Activated T-helper 1 cell treated with anti-CD3 and anti-CD28 coated beads, Interleukin-2, amount 50 U/mL, for 16 hours (primary cell): ENCODE measurements around the gene WDFY2.
"Not testable (repeated sequence)": the region's sequence is repeated elsewhere in the genome, so short reads cannot be mapped to it uniquely, and the experiment has no call there.

Source experiments
- DNase-seq, 2 donors: peaks; one replicate each; pipeline ENCODE4 v3.0.0-alpha.2; 2020; ENCODE audit warnings: low read depth in 1 of 2, low spot score in 1 of 2

WDFY2 gene

GRCh38 chr13:51628059-51628852 lies 44.0 kb downstream of the WDFY2 start:
- DNase-seq, result no peak

GRCh38 chr13:51629491-51630287 lies 45.4 kb downstream of the WDFY2 start:
- DNase-seq, result no peak

DNA sequence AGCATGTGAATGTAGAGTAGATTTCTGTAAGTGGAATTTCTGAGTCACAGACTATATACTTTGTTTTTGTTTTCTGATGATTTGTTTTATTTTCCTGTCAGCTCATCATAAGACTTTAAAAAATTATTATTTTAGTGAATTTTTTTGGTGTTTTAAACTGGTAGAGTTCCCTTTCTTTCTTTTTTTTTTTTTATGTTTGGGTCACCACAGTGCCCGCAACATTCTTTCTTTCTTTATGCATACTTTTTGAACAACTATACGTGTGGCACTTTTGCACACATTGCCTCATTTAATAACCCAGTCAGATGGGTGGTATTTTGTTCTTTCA lies 46.0 kb downstream of the WDFY2 start:
- no peak for DNase-seq

- DNase-seq, result no peak
Observed at GRCh38 chr13:51632591-51633362, 48.5 kb downstream of the WDFY2 start.

- DNase-seq, result no peak
Observed at GRCh38 chr13:51635137-51635878, 51.0 kb downstream of the WDFY2 start.

DNA sequence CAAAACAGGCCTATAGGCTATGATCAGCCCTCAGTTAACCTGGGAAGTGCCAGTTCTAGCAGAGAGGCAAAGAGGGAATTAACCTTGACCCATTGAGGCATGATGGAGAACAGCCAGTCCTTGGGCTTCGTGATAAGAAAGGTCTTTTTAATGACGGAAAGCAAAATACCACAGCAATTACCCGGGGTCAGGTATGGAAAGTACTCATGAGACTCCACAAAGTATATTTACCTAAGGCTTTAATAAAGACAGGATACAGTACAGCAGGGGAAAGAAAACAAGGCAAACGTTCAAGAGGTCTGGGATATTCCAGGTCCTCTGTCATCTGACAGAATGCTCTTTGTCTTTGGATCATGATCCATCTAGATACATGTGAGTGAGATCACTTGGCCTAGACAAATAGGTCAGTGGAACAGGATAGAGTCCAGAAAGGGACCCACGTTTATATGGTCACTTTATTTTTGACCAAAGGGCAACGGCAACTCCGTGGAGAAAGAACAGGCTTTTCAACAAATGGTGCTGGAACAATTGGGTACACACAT lies 52.2 kb downstream of the WDFY2 start:
- DNase-seq, result no peak

DNA sequence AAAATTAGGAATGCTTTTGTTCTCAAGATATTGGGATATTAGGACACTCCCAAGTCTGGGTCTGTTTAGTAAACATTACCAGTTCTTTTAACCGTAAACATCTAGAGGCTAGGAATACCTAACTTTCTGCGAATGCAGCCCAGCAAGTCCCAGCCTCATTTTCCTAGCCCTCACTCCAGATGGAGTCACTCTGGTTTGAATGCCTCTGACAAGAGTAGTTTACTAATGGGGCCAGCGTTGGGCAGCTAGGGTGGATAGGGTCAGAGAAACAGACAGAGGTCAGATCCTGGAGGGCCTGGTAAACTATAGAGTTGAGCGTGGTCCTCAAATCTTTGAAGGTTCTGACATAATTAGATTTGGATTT lies 53.6 kb downstream of the WDFY2 start:
- no peak for DNase-seq

DNA sequence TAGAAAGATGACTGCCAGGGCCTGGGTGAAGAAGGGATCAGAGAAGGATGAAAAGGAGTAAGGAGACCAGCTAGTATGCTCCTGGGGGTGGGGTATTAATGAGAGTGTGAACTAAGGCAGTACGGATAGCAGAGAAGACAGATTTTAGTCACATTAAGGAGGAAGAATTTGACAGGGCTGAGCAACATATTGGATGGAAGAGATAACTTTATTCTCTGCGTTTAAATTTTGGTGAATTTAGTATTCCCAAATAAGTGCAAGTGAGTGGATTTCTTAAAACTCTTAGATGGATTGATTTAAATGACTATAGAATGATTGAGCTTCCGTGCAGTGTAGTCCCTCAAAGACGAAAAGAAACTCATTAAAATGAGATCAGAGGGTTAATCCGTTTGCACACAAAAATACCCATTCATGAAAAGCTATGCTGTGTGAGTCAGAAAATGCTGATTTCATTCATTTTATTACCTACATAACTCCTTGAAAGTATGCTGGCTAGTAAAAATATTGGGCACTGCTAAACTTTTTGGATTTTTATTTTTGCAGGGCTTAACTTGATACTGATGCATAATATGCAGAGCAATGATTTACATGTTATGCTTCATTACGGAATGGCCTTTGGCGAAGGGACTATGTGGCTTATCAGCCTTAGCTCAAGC lies 54.1 kb downstream of the WDFY2 start:
- DNase-seq, result no peak

- DNase-seq, result no peak
Observed at GRCh38 chr13:51639171-51639570, 54.9 kb downstream of the WDFY2 start.

GRCh38 chr13:51640696-51641095 lies 56.4 kb downstream of the WDFY2 start:
- not testable (repeated sequence) for DNase-seq

DNA sequence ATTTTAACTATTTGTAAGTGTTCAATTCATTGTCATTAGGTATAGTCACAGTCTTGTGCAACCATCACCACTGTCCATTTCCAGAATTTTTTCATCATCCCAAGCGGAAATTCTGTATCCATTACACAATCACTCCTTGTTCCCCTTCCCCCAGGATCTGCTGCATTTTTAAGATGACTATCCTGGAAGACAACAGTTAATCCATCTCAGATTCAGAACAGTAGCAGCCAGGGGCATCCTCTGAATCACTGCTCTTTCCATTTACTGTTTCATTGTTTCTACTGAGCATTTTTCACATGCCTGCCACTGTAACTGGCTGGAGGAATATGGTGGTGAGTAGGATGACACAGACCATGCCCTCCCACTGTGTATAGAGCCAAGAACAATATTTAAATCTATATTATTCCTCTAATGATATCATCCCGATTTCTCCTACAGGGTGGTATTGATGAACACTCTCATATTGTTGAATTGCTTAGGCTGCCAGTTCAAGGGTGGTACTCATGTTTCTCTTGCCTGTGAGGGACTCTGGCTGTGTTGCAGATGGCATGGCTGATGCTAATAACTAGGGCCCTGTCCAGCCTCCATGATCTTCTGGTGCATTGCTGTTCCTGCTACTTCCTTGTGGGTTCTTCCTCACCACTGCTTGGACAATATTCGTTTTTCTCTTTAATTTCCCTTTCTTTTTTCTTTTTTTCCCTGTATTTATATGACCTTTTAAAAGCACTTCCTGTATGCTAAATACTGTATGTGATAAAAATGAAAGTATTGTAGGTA lies 59.0 kb downstream of the WDFY2 start:
- DNase-seq, result no peak

DNA sequence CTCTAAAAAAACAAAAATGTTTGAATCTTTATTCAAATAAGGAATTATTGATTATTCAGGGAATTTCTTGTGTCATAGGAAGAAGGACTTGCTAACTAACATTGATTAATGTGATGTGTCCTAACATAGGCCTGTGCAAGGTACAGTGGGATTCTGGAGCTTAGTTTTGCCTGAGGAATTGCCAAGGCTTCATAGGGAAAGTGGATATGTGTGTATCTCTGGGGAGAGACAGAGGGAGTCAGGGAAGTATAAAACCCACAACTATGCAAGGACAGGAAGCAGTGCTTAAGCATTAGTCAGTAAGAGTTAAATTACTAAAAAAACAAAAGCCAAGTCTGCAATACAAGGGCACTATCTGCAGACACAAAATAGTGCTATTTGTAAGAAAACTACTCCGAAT lies 59.6 kb downstream of the WDFY2 start:
- no peak for DNase-seq

DNA sequence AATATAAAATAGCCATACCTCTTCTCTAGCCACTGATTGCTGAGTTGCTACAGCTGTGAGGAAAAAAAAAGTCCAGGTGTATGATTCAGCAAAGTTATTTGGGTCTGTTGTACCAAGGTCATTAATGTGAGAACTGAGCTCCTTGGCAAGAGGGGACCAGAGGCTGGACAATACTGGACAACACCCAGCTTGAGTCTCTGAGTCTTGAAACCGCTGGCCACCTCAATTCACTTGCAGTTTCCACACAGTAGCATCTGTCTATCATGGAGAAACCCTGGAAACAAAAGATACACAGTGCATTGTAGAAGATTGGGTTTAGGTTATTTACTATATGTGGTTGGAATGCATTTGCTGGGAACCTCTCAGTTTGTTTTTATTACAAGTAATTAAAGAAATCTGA lies 60.4 kb downstream of the WDFY2 start:
- DNase-seq, result no peak

GRCh38 chr13:51645154-51645650 lies 60.9 kb downstream of the WDFY2 start:
- no peak for DNase-seq

DNA sequence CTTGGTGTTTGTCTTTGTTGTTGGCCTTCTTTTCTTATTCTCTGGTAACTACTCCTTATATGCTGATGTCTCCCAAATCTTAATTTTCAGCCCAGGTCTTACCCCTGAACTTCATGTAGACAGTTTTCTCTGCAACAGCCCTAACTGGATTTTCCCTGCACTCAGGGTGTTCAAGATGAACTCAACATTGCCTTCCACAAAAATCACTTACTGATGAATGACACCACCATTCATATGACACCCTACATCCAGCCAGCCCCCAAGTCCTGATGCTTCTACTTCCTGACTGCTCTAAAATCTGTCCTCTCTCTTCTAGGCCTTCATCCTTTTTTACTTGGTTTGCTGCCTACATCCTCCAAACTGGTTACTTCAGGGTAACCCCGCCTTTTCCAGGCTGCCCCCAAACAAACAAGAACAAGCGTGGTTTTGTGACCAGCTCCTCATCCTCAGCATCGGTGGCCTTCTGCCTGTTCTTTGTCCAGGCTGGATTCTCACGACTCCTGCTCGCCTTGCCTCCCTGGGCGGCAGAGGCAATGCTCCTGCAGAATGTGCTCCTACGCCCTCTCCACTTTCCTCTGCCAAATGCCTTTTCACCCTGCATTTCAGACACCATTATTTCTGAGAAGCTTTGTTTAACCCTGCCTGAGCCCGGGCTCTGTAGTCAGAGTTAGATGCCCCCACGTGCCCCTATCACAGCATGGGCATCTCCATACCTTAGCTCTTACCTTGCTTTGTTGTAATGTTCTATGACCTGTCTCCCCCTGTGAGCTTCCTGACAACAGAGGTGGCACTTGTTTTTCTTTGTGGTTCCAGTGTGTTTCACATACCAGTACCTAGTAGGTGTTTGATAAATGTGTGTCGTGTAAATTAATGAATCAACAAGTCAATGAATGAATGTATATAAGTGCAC lies 61.8 kb downstream of the WDFY2 start:
- DNase-seq, result no peak

DNA sequence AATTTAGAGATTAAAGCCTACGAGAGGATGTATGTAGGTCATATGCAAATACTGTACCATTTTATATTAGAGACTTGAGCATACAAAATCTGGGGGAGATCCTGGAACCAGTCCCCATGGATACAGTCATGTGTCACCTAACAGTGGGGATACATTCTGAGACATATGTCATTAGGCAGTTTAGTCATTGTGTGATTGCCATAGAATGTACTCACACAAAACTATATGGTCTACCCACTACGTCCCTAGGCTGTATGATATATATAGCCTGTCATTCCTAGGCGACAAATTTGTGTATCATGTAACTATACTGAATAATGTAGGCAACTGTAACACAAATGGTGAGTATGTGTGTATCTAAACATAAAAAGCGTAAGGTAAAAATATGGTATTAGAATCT lies 62.8 kb downstream of the WDFY2 start:
- DNase-seq, result no peak

DNA sequence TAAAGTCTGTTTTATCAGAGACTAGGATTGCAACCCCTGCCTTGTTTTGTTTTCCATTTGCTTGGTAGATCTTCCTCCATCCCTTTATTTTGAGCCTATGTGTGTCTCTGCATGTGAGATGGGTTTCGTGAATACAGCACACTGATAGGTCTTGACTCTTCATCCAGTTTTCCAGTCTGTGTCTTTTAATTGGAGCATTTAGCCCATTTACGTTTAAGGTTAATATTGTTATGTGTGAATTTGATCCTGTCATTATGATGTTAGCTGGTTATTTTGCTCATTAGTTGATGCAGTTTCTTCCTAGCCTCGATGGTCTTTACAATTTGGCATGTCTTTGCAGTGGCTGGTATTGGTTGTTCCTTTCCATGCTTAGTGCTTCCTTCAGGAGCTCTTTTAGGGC lies 67.9 kb downstream of the WDFY2 start:
- DNase-seq, result not testable (repeated sequence)
